GM12875 (cell line): ENCODE measurements around the gene POLR2H.

Source experiments
- H3K4me3 ChIP-seq: one replicate; pipeline ENCODE4 v1.5.1; 2011; ENCODE audit warnings: low read depth, low read length, control low read depth
- CTCF ChIP-seq: IDR thresholded peaks from 2 replicates; pipeline ENCODE4 v1.5.1; 2011; ENCODE audit warnings: low read depth, mild to moderate bottlenecking, control low read depth, inconsistent platforms, low read length, moderate library complexity, borderline replicate concordance; ENCODE audit not compliant: insufficient read depth

Gene POLR2H

GRCh38 chr3:184361532-184361931, at the start of gene POLR2H, which contains the start of gene CLCN2:
TSS of gene POLR2H (plus strand) at chr3:184361710. CDS start at chr3:184363493, 1,783 bp downstream.
TSS of gene CLCN2 (minus strand) at chr3:184361605. CDS start at chr3:184361479, 126 bp downstream.
- TF ChIP-seq CTCF, result no peak
- peak within 1 kb of the TSS; percentile 87 for H3K4me3 ChIP-seq

- H3K4me3 ChIP-seq, result peak within 1 kb of the TSS; percentile 88
- TF ChIP-seq CTCF, result no peak
Measured at GRCh38 chr3:184314363-184314699, 47.2 kb upstream of the POLR2H start, which contains the start of gene EIF4G1. TSS of gene EIF4G1 (plus strand) at chr3:184314606. CDS start at chr3:184315797, 1,191 bp downstream.

- peak overlapping the region; percentile 88 for H3K4me3 ChIP-seq
- no peak for TF ChIP-seq CTCF
Measured at GRCh38 chr3:184314700-184315542, 46.6 kb upstream of the POLR2H start.

- no peak for TF ChIP-seq CTCF
- H3K4me3 ChIP-seq, result peak overlapping the region; percentile 88
Measured at GRCh38 chr3:184315543-184315867, 46.0 kb upstream of the POLR2H start.

GRCh38 chr3:184315871-184316661, 45.4 kb upstream of the POLR2H start:
- H3K4me3 ChIP-seq, result peak overlapping the region; percentile 88
- TF ChIP-seq CTCF, result no peak

GRCh38 chr3:184316792-184317191, 44.7 kb upstream of the POLR2H start:
- no peak for TF ChIP-seq CTCF
- H3K4me3 ChIP-seq, result peak overlapping the region; percentile 5
